Activated CD4-positive, alpha-beta T cell treated with anti-CD3 and anti-CD28 coated beads, Interleukin-2, Interleukin-6, amounts not matched to agents 100 ng/mL and 50 ng/mL, durations not matched to agents 16 hours and 8 hours (primary cell): ENCODE data around the gene COG5.

Experiments used
- DNase-seq: peaks from one replicate; pipeline ENCODE4 v3.0.0-alpha.2; 2020

The COG5 gene

DNA sequence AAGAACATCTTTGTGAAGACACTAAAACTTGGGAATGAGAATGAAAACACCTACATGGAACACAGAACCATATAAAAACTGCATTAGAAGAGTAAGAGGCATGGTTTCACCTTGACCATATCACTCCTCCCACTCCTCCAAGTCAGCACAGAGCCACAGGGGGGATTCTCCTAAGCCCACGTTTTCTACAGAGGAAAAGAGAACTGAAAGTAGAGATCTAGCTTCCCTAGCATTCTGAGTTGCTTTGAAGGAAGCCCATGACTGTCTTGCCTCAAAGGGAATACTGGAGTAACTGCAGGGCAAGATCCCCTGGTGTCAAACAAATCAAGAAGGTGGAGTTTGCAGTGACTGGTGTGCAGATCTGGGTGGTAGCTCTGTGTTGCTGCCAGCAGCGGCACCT is 351.0 kb downstream of the COG5 start:
- no peak for DNase-seq

- no peak for DNase-seq
These were observed 353.3 kb downstream of the COG5 start for GRCh38 chr7:107210400-107210799.

- no peak for DNase-seq
These were observed 354.2 kb downstream of the COG5 start for GRCh38 chr7:107209565-107209964.

- no peak for DNase-seq
These were observed 355.2 kb downstream of the COG5 start for GRCh38 chr7:107208563-107208962.

GRCh38 chr7:107208024-107208521 is 355.6 kb downstream of the COG5 start:
- no peak for DNase-seq

GRCh38 chr7:107207459-107207858 is 356.3 kb downstream of the COG5 start:
- no peak for DNase-seq

- DNase-seq: no peak
These were observed 357.0 kb downstream of the COG5 start for GRCh38 chr7:107206706-107207105.

- no peak for DNase-seq
These were observed 357.6 kb downstream of the COG5 start for GRCh38 chr7:107206136-107206535.

DNA sequence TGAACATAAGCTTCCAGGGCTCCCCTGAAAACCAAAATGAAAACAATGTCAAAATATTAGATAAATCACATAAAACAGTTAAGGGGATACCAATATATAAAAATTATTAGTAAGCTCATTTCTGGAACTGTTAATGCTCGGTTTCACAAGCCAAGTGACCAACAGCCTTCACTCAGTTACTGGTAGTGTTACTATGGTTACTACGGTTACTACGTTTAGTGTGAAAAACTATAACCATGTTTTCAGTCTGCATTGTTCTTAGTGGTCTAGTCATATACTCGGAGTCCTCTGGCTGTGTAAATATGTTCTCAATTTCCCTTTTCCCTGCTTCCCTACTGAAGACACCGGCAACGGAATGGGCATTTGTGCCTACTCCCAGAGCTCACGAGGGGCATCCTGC is 360.1 kb downstream of the COG5 start:
- no peak for DNase-seq

DNA sequence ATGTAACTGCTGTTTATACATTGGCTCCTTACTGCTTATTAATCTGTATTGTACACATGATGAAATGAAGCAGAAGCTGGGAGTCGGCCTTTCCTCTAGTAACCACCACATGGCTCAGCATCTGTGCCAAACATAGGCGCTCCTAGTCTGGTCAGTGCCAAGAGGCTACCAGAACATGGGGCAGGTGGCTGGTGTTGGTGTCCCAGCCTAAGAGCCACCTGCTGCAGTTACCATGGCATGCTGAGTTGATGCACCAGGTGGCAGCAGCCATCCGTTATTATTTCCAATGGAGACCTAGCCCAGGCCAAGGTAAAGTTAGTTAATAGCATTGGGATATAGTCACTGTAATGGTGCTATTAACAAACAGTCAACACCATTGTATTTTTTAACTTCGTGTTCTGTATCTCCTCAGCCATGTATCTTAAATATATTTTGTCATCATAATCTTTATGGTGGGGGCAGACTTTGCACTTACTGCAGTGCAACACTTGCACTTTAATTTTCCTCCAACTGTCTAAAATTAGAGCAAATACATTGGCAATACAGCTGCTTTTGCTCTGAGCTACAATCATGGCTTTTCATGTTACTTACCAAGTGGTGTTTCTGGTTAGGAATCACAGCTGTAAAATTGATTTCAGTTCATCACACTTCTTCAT is 361.8 kb downstream of the COG5 start:
- DNase-seq: peak; percentile 31

DNA sequence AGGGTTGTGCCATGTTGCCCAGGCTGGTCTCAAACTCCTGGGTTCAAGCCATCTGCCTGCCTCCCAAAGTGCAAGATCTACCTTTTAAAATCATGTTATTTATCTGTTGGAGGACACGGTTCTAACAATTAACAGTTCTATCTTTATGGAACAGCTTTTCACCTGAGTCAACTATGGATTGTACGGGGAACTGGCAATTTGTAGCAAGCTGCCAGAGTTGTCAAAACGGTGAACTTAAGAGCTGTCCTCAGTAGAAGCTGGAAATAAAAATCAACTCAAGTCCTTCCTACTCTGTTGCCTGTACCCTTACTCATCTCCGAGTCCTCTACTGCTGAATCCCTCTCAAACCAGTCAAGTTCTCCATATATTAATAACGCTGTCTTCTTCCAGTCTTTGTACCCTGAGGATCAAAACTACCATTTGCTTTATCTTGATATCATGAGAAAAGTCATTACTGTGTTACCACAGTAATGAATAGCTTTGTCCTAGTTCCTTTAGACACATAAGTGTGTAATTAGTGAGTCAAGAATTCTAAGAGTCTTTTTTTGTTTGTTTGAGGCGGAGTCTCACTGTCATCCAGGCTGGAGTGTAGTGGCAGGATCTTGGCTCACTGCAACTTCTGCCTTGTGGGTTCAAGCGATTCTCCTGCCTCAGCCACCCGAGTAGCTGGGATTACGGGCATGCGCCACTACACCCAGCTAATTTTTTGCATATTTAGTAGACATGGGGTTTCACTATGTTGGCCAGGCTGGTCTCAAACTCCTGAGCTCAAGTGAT is 366.7 kb downstream of the COG5 start:
- DNase-seq: no peak

DNA sequence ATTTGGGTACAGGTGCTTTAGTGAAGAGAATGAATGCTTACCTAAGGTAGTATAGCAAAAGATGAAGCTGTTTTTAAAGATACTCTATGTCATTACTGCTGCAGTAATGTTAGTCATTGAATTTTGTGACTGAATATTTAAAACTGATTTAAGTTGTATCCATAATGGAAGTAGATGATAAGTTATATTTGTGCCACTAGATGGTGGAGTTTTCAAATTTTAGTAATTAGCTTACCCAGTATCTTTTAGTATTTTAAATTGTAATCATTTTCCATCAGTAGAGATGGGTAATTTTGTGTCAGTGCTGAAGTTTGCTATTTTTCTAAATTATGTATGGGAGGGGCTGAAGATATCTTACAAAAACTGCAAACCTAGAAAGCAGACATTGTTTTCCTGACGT is 369.7 kb downstream of the COG5 start:
- no peak for DNase-seq

- no peak for DNase-seq
These were observed 373.6 kb downstream of the COG5 start for GRCh38 chr7:107190090-107190489.

- no peak for DNase-seq
These were observed 375.9 kb downstream of the COG5 start for GRCh38 chr7:107187774-107188173.

- DNase-seq: no peak
These were observed 377.5 kb downstream of the COG5 start for GRCh38 chr7:107186240-107186639.

DNA sequence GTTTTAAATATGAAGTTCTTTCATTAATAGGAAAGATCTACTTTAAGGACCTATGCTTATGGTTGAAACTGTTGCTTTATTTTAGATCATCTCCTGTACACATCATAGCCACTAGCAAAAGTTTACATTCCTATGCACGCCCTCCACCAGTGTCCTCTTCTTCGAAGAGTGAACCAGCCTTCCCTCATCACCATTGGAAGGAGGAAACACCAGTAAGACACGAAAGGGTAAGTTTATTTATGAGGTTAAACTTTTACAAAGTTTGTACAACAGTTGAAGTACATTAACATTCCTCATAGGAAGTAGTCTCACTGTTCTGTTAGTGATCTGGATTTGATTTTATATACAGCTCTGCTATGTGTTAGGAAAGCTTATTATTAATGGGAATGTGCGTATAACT is 378.0 kb downstream of the COG5 start:
- no peak for DNase-seq

- no peak for DNase-seq
These were observed 382.5 kb downstream of the COG5 start for GRCh38 chr7:107181172-107181571.

DNA sequence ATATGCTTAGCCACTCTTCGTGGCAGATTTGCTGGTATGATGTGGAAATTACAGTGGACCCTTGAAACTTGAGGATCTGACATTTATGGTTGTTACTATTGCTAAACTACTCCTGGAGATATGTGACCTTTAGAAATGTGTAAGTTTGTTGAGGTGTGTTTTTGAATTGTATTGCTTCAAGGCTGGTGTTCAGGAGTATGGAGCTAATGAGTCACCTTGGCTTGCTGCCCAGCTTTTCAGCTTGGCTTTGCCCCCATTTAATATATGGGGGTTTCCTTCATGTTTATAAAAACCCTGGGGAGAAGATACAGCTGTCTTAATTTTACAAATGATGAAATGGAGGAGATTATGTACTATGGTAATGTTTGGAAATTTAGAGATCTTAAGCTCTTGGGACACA is 383.3 kb downstream of the COG5 start:
- DNase-seq: no peak

DNA sequence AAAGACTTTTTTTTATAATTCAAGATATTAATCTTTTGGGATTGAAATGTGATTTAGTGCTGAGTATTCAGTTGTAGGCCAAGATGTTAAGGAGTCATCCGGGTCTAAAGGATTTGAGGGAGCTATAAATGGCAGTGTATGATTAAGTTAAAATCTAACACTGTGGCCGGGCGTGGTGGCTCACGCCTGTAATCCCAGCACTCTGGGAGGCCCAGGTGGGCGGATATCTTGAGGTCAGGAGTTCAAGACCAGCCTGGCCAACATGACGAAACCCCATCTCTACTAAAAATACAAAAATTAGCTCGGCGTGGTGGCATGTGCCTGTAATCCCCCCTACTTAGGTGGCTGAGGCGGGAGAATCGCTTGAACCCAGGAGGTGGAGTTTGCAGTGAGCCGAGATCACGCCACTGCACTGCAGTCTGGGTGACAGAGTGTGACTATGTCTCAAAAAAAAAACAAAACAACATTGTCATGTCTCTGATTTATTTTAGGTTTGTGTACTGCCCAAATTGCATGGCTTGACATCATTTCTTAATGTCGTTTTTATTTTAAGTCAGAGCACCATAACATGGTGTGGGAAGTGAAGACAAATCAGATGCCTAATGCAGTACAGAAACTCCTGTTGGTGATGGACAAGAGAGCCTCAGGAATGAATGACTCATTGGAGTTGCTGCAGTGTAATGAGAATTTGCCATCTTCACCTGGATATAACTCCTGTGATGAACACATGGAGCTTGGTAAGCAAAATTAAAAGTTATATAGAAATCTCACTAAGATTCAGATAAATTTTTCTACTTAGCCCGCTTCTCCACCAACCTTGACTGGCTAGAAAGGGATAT is 384.2 kb downstream of the COG5 start:
- DNase-seq: no peak

- peak; percentile 54 for DNase-seq
These were observed 389.9 kb downstream of the COG5 start for GRCh38 chr7:107173691-107174406.

DNA sequence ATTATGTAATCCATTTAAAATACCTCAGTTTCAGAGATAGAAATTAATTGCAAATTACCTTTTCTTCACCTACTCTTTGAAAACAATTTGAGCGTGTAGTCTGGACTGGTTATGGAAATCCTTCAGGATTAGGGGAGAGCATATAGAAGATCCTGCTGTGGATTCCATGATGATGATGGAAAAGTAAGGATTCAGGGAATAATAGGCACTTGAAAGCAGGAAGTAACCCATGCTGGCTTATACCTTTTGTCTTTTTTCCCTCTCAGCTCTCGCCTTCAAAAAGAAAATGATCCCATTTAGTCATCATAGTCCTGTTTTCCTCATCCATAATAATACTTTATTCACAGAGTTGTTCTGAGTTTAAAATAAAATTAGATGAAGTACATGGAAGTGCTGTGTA is 390.5 kb downstream of the COG5 start:
- DNase-seq: no peak

GRCh38 chr7:107172276-107173032 is 391.3 kb downstream of the COG5 start:
- peak; percentile 10 for DNase-seq
